GM12878 (cell line): ENCODE data around the gene TCP11X2. TPM values are rescaled to one million over a fixed set of nuclear protein-coding genes. Genes with fewer than 3 reads are reported as not detected.

Experiments
- ATAC-seq: fragments of 200-7000 bp; cut with Tn5 transposase; 3 replicates; pipeline ENCODE4 v1.9.1; 2020; ENCODE audit warnings: mild to moderate bottlenecking, moderate library complexity
- BruUV-seq: library from RNA; stranded (reverse); fragments of 400-500 nt; replicated peaks from 2 replicates; lab custom pipeline; 2021; lab: Mats Ljungman, UMichigan
- CTCF ChIA-PET: fragments of 300-600 bp; sonication (Branson Sonifier 250); formaldehyde crosslinking; extraction: SDS; loops from one replicate; lab custom pipeline; 2021; ENCODE audit warnings: inconsistent platforms; lab: Yijun Ruan, JAX
- POLR2A ChIA-PET: fragments of 350-600 bp; formaldehyde crosslinking; extraction: SDS; loops from one replicate; lab custom pipeline; 2021; ENCODE audit warnings: inconsistent platforms; lab: Charles Lee
- RAD21 ChIA-PET: fragments of 300-600 bp; sonication (Branson Sonifier 250); formaldehyde crosslinking; loops from one replicate; lab custom pipeline; 2023; ENCODE audit warnings: antibody characterized with exemption; ENCODE audit not compliant: unreplicated experiment; lab: Charles Lee
- SMC1A ChIA-PET: fragments of 300-600 bp; sonication (Branson Sonifier 250); formaldehyde crosslinking; loops from one replicate; lab custom pipeline; 2023; ENCODE audit not compliant: unreplicated experiment, uncharacterized antibody; lab: Charles Lee
- DNase-seq: peaks from one replicate; pipeline ENCODE4 v3.0.0-alpha.2; 2011; ENCODE audit warnings: low read depth, low spot score
- FAIRE-seq: peaks from 3 replicates; lab custom pipeline; 2011; peaks lifted over from hg19 to GRCh38; lab: Jason Lieb, UNC
- H2AFZ ChIP-seq: 2 replicates; pipeline ENCODE4 v1.6.0; 2011; ENCODE audit warnings: low read depth, low read length, control low read depth; ENCODE audit not compliant: control insufficient read depth
- H3K27ac ChIP-seq: 2 replicates; pipeline ENCODE4 v1.5.1; 2011; ENCODE audit warnings: control low read depth; ENCODE audit not compliant: control insufficient read depth, insufficient read depth
- H3K27me3 ChIP-seq, 2 experiments: replicated peaks in 1 of 2; 2 replicates each; pipeline versions ENCODE4 v1.6.0 to v1.6.1; 2011; ENCODE audit warnings: low read length in 1 of 2; ENCODE audit not compliant: control insufficient read depth in 2 of 2, insufficient read depth in 2 of 2
- H3K36me3 ChIP-seq, 2 experiments: 2 replicates each; pipeline ENCODE4 v1.5.1; 2011; ENCODE audit warnings: low read length in 1 of 2; ENCODE audit not compliant: control insufficient read depth in 2 of 2, insufficient read depth in 2 of 2
- H3K4me1 ChIP-seq: 2 replicates; pipeline ENCODE4 v1.6.1; 2011; ENCODE audit warnings: mild to moderate bottlenecking, low read length, moderate library complexity, mixed read lengths; ENCODE audit not compliant: control insufficient read depth, insufficient read depth
- H3K4me2 ChIP-seq: 2 replicates; pipeline ENCODE4 v1.6.0; 2011; ENCODE audit warnings: control low read depth; ENCODE audit not compliant: control insufficient read depth, insufficient read depth
- H3K4me3 ChIP-seq: fragments of 200-600 bp; sonication (generic); 2 replicates; pipeline ENCODE4 v1.5.1; 2016
- H3K79me2 ChIP-seq: 2 replicates; pipeline ENCODE4 v1.6.0; 2011; ENCODE audit warnings: low read length; ENCODE audit not compliant: control insufficient read depth, insufficient read depth
- H3K9ac ChIP-seq: 2 replicates; pipeline ENCODE4 v1.8.0; 2011; ENCODE audit warnings: low read length, control low read depth, mixed read lengths; ENCODE audit not compliant: control insufficient read depth, insufficient read depth
- H3K9me3 ChIP-seq: replicated peaks from 3 replicates; pipeline ENCODE4 v1.5.1; 2011; ENCODE audit warnings: mild to moderate bottlenecking, low read length; ENCODE audit not compliant: control insufficient read depth, insufficient read depth
- H4K20me1 ChIP-seq: 2 replicates; pipeline ENCODE4 v1.6.0; 2011; ENCODE audit not compliant: control insufficient read depth, insufficient read depth
- CREB1 ChIP-seq: IDR thresholded peaks from 2 replicates; pipeline ENCODE4 v1.6.1; 2012; ENCODE audit warnings: low read depth, mild to moderate bottlenecking, inconsistent platforms
- FOS ChIP-seq: IDR thresholded peaks from 3 replicates; pipeline ENCODE4 v1.6.1; 2011; ENCODE audit warnings: borderline replicate concordance; ENCODE audit not compliant: insufficient read length; ENCODE audit errors: extremely low read depth
- FOXM1 ChIP-seq: IDR thresholded peaks from 2 replicates; pipeline ENCODE4 v1.6.1; 2012; ENCODE audit warnings: low read depth, mild to moderate bottlenecking, inconsistent platforms, low read length, moderate library complexity
- HSF1 ChIP-seq: fragments of 150-350 bp; IDR thresholded peaks from 2 replicates; pipeline ENCODE4 v1.6.1; 2014; ENCODE audit warnings: mild to moderate bottlenecking, low read depth, low read length
- KLF5 ChIP-seq: fragments of 450-650 bp; IDR thresholded peaks from 2 replicates; pipeline ENCODE4 v1.6.1; 2014; ENCODE audit warnings: mild to moderate bottlenecking; ENCODE audit not compliant: partially characterized antibody
- MTA3 ChIP-seq: IDR thresholded peaks from 2 replicates; pipeline ENCODE4 v1.6.1; 2012; ENCODE audit warnings: low read length, inconsistent platforms, borderline replicate concordance
- NBN ChIP-seq: fragments of 450-650 bp; IDR thresholded peaks from 2 replicates; pipeline ENCODE4 v1.6.1; 2016
- PBX3 ChIP-seq: IDR thresholded peaks from 2 replicates; pipeline ENCODE4 v1.6.1; 2011; ENCODE audit warnings: mild to moderate bottlenecking, low read depth, low read length, moderate library complexity; ENCODE audit not compliant: insufficient replicate concordance
- STAT3 ChIP-seq: IDR thresholded peaks from 2 replicates; pipeline ENCODE4 v1.6.1; 2011; ENCODE audit warnings: low read depth, low read length, improper control_type of control experiment
- WGBS: methylation state at CpG from one replicate; pipeline ENCODE4 v1.1.6; 2016; ENCODE audit warnings: low lambda C conversion rate; ENCODE audit not compliant: insufficient replicate concordance, insufficient coverage; ENCODE audit errors: missing lambda C conversion rate; 5-methylcytosine and 5-hydroxymethylcytosine counted together
- in situ Hi-C: fragments of 300-500 bp; cut with MboI; formaldehyde crosslinking; loops from 9 replicates; pipeline ENCODE4 v1.14.3; 2018; ENCODE audit warnings: mixed read lengths
- intact Hi-C: fragments of 100-400 bp; cut with micrococcal nuclease; formaldehyde crosslinking; loops from one replicate; pipeline ENCODE4 v1.14.2; 2022; ENCODE audit not compliant: unreplicated experiment
- polyA plus RNA-seq, 11 experiments: library from polyadenylated mRNA; depleted of rRNA in 4 of 11; unstranded in 6 of 11; stranded (reverse) in 5 of 11; fragments of >200 nt; fragmentation: Nextera tagmentation in 4 of 11; fragmentation: Illumina TruSeq in 1 of 11; extraction: Ambion mirVana in 4 of 11; extraction: Trizol in 1 of 11; gene quantifications; 1 replicate in 1 of 11; 2 replicates in 10 of 11; pipeline versions ENCODE4 v1.2.1 to v1.2.3, GENCODE V29; 2011 to 2016; ENCODE audit warnings: inconsistent platforms in 2 of 11, missing spikeins in 2 of 11, low read depth in 1 of 11
- total RNA-seq, 4 experiments: library from RNA; depleted of rRNA in 3 of 4; stranded (reverse); fragments of >200 nt in 3 of 4; fragmentation: Illumina TruSeq in 1 of 4; extraction: Trizol in 1 of 4; gene quantifications; 2 replicates each; pipeline versions ENCODE4 v1.2.1 to v1.2.3, GENCODE V29; 2013 to 2021

TCP11X2 gene
- total and polyA plus RNA-seq, 10 of the 15 experiments (the other 5 are each of a cell fraction or from before 2014, with no cell fraction given), result not detected

GRCh38 chrX:102514536-102514935, 42.9 kb upstream of the TCP11X2 start:
- Histone ChIP-seq H3K4me1 (no peaks in the 10 kb centered on the region), H4K20me1 (no peaks in the 10 kb centered on the region), H3K36me3 (no peaks in the 10 kb centered on the region), H3K4me3 (no peak overlapping the region), H3K79me2 (no peaks in the 10 kb centered on the region), H3K9ac (no peak overlapping the region), H3K4me2 (no peak overlapping the region), H2AFZ (no peak overlapping the region), H3K9me3 (no peaks in the 10 kb centered on the region), H3K27ac (no peak overlapping the region), H3K27me3 (no peaks in the 10 kb centered on the region)
- in situ Hi-C loops (no loop called here), intact Hi-C loops (no loop called here)
- no peak for ATAC-seq
- 39% methylated on average over 1 of the region's 1 CpG for WGBS
- no peak for DNase-seq
- no TSS peak for BruUV-seq
- RAD21 ChIA-PET, result no interaction called here
- SMC1A ChIA-PET, result no interaction called here
- FAIRE-seq, result no peak
- TF ChIP-seq CREB1 (no peak), FOS (no peak), MTA3 (no peak), NBN (no peak), STAT3 (no peak), HSF1 (no peak), FOXM1 (no peak), KLF5 (no peak), PBX3 (no peak)
- POLR2A ChIA-PET, result no interaction called here
- CTCF ChIA-PET, result no interaction called here
